ENCODE data around the gene KLHL2. TPM values are rescaled to one million over a fixed set of nuclear protein-coding genes. Genes with fewer than 3 reads are reported as not detected.
A peak's percentile ranks its signal among the peaks of the same experiment; 100 is the strongest.

Gene KLHL2
- total RNA-seq, 2 donors from 2014 or later = 9.1 to 17.1 TPM

DNA sequence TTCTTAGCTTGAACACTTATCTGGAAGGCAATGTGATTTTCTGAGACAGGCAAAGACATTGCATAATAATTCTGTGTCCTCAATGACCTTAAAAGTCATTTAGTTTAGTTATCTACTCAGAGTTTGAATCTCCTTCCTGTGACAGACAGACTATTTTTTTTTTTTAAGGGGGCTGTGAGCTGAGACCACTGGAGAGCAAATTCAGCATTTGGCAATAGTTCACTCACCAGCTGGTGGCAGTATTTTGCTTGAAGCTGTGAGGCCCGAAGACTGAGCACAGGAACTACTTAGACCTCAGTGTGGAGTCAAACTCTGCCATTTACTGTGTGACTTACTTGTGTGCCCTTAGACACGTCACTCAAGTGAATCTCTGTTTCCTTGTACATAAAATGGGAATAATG, 148.5 kb downstream of the KLHL2 start:
- Histone ChIP-seq H3K27me3 (no peaks in the 10 kb centered on the region), H3K9me3 (no peaks in the 10 kb centered on the region), H3K27ac (no peak overlapping the region), H3K4me1 (no peaks in the 10 kb centered on the region), H3K36me3 (replicated peaks in 1 of 2; ENCODE audit: insufficient read depth in 1 of 2, low read depth in 2 of 2) (no peaks in the 10 kb centered on the region), H3K4me3 (no peak overlapping the region)
- DNase-seq = peak in 2 of 4 donors; percentile 41 to 48
- 5 to 8% methylated on average over 2 of the region's 2 CpGs for WGBS, 2 donors
- intact Hi-C loops (cut with DNase I) = no loop called here
- ATAC-seq = no peak
- no peak for TF ChIP-seq POLR2A (IDR thresholded peaks at IDR 0.05)
- TF ChIP-seq, protein P1, sequence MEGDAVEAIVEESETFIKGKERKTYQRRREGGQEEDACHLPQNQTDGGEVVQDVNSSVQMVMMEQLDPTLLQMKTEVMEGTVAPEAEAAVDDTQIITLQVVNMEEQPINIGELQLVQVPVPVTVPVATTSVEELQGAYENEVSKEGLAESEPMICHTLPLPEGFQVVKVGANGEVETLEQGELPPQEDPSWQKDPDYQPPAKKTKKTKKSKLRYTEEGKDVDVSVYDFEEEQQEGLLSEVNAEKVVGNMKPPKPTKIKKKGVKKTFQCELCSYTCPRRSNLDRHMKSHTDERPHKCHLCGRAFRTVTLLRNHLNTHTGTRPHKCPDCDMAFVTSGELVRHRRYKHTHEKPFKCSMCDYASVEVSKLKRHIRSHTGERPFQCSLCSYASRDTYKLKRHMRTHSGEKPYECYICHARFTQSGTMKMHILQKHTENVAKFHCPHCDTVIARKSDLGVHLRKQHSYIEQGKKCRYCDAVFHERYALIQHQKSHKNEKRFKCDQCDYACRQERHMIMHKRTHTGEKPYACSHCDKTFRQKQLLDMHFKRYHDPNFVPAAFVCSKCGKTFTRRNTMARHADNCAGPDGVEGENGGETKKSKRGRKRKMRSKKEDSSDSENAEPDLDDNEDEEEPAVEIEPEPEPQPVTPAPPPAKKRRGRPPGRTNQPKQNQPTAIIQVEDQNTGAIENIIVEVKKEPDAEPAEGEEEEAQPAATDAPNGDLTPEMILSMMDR (IDR thresholded peaks at IDR 0.05) = peak in 5 of 7 experiments; percentile 6 to 41 (median 35)

DNA sequence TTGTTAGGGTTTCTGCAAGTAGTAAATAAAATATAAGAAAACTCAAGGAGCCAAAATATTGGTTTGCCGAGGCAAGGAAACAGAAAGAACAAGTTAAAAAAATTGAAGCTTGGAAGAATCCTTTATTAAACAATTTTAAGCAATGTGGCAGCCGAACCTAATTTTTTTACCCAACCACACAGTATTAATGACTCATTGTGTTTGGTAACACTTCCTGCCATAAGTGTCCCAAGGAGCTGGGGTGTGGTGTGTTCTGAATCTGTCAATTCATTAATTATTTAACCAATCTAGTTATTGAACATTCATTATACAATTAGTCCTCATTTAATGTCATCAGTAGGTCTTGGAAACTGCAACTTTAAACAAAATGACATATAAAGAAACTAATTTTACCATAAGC, 152.1 kb downstream of the KLHL2 start:
- ATAC-seq = no peak
- H3K27me3 ChIP-seq = no peaks in the 10 kb centered on the region

GRCh38 chr4:165360041-165360695, 152.8 kb downstream of the KLHL2 start:
- Histone ChIP-seq H3K4me3 (no peak overlapping the region), H3K27ac (no peak overlapping the region)
- peak; percentile 30 for ATAC-seq

More for the DNA sequence above, 152.1 kb downstream of the KLHL2 start:
- no peak for TF ChIP-seq POLR2A (IDR thresholded peaks at IDR 0.05)
- TF ChIP-seq, protein P1 (IDR thresholded peaks at IDR 0.05) = no peak
- H3K9me3 ChIP-seq = no peaks in the 10 kb centered on the region
- 57 to 75% methylated on average over 2 of the region's 2 CpGs for WGBS, 2 donors
- H3K4me3 ChIP-seq = no peak overlapping the region
- DNase-seq = no peak
- H3K4me1 ChIP-seq = no peaks in the 10 kb centered on the region
- H3K36me3 ChIP-seq (replicated peaks in 1 of 2; ENCODE audit: insufficient read depth in 1 of 2, low read depth in 2 of 2) = no peaks in the 10 kb centered on the region
- H3K27ac ChIP-seq = no peak overlapping the region
- intact Hi-C loops (cut with DNase I) = no loop called here

DNA sequence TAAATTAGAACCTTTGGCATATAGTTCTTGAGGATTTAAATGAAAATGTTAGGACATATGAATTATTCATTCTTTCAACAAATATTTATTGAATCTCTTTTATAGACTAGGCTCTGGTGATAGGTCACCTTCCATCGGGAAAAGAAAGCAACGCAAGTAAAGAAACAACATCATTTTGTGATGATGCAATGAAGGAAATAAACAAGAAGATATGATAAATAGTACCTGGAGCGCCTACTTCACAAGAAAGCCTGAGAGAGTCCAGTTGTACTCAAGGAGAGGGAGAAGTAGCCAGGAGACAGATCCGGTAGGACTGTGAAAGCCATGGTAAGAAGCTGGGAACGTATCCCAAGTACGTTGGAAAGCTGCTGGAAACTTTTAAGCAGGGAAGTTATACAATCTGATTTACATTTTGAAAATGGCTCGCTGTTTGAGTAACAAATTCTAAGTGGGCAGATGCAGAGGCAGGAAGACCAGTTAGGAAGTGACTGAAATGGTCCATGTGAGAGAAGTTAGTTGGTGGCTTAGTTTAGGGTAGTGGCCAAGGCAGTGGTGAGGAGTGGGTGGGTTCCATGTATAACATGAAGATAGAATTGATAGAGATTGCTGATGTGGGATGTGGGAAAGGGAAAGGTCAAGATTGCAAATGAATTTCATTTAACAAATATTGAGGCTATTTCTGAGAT, 153.8 kb downstream of the KLHL2 start:
- WGBS, 2 donors = 80 to 81% methylated on average over 7 of the region's 7 CpGs

More at GRCh38 chr4:165360041-165360695, 152.8 kb downstream of the KLHL2 start:
- intact Hi-C loops (cut with DNase I) = no loop called here
- DNase-seq = no peak
- WGBS, 2 donors = 51 to 60% methylated on average over 6 of the region's 6 CpGs
- Histone ChIP-seq H3K4me1 (no peaks in the 10 kb centered on the region), H3K9me3 (no peaks in the 10 kb centered on the region), H3K36me3 (replicated peaks in 1 of 2; ENCODE audit: insufficient read depth in 1 of 2, low read depth in 2 of 2) (no peaks in the 10 kb centered on the region), H3K27me3 (no peaks in the 10 kb centered on the region)
- TF ChIP-seq POLR2A (IDR thresholded peaks at IDR 0.05) = no peak
- TF ChIP-seq, protein P1 (IDR thresholded peaks at IDR 0.05) = no peak

More for the DNA sequence above, 153.8 kb downstream of the KLHL2 start:
- ATAC-seq (no peak), DNase-seq (no peak)
- Histone ChIP-seq H3K27me3 (no peaks in the 10 kb centered on the region), H3K27ac (no peak overlapping the region), H3K9me3 (no peaks in the 10 kb centered on the region), H3K36me3 (replicated peaks in 1 of 2; ENCODE audit: insufficient read depth in 1 of 2, low read depth in 2 of 2) (no peaks in the 10 kb centered on the region), H3K4me3 (no peak overlapping the region), H3K4me1 (no peaks in the 10 kb centered on the region)
- TF ChIP-seq, protein P1 (IDR thresholded peaks at IDR 0.05) = no peak
- no peak for TF ChIP-seq POLR2A (IDR thresholded peaks at IDR 0.05)
- intact Hi-C loops (cut with DNase I) = no loop called here

All from body of pancreas (tissue), 4 donors.